A673 (cell line): ENCODE data around the gene TCHP.

Source experiments
- CTCF ChIP-seq: fragments of 300-800, 200-600 bp; sonication (generic); conservative IDR thresholded peaks from 2 replicates; pipeline ENCODE4 v1.5.1; 2017; ENCODE audit warnings: low read depth, mild to moderate bottlenecking, antibody characterized with exemption, low read length, moderate library complexity, mixed read lengths
- EZH2 ChIP-seq: fragments of 200-600 bp; sonication (generic); IDR thresholded peaks from 2 replicates; pipeline ENCODE4 v1.6.1; 2017; ENCODE audit warnings: borderline replicate concordance, low read depth, mild to moderate bottlenecking, mixed read lengths, antibody characterized with exemption, low read length; ENCODE audit not compliant: poor library complexity, severe bottlenecking

- TF ChIP-seq CTCF (no peak), EZH2 (no peak)
Observed at GRCh38 chr12:109920261-109920780, 20.2 kb downstream of the TCHP start.
